Sigmoid colon (tissue), 3 donors: ENCODE data around the gene ARHGAP42.

Experiments
- CTCF ChIP-seq, 4 experiments: fragments of 450-650 bp in 3 of 4; fragments of 200-600 bp in 1 of 4; IDR thresholded peaks; one replicate each; pipeline ENCODE4 v1.5.1; 2016 to 2019; ENCODE audit warnings: antibody characterized with exemption in 4 of 4, mild to moderate bottlenecking in 3 of 4, moderate library complexity in 2 of 4
- POLR2A ChIP-seq, 2 donors: fragments of 450-650 bp; IDR thresholded peaks; one replicate each; pipeline ENCODE4 v1.6.1; 2016; ENCODE audit warnings: antibody characterized with exemption in 2 of 2, mild to moderate bottlenecking in 2 of 2, moderate library complexity in 2 of 2

- TF ChIP-seq CTCF (IDR thresholded peaks at IDR 0.05): no peak
- TF ChIP-seq POLR2A (IDR thresholded peaks at IDR 0.05): no peak
These were observed 188.4 kb downstream of the ARHGAP42 start for GRCh38 chr11:100875521-100875869.
